GM19238 (cell line): Measurements from ENCODE around the gene PLBD2.
"Not testable (repeated sequence)": the region's sequence is repeated elsewhere in the genome, so short reads cannot be mapped to it uniquely, and the experiment has no call there.

ENCODE experiments used
- DNase-seq: peaks from one replicate; pipeline ENCODE4 v3.0.0; 2011; ENCODE audit warnings: low spot score; ENCODE audit not compliant: insufficient read length

PLBD2 gene

DNA sequence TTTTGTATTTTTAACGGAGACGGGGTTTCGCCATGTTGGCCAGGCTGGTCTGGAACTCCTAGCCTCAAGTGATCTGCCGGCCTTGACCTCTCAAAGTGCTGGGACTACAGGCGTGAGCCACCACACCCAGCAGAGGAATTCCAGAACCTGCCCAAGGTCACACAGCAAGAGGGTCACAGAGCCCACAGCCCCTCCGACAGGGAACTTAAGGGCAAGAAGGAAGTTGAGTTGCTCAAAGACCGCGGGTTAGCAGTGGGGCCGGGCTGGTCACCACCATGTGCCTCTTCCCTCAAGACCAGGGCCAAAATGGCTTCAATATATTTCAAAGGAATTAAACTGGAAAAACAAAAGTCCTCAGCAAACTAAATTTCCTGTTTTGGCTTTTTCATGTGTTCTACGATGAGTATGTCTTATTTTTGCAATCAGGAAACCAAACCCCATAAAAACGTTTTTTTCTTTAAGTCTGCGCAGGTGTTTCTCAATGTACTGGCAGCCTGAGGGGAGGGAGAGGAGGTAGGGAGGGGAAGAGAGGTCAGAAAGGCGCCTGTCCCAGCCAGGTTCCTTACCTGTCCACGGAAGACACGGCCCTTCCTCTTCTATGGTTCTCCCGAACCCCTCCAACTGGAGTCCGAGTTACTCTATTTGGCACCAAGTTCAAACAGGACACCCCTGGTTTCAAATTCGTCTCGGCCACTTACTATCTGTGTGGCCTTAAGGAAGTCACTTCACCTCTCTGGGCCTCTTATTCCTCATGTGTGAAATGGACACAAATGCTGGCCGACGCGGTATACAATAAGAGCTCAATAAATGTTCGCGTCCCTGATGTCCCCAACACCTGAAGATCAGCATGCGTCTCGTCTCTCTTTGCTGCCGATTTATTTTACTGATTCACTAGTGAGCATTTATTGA is 24.3 kb upstream of the PLBD2 start:
- DNase-seq: no peak

DNA sequence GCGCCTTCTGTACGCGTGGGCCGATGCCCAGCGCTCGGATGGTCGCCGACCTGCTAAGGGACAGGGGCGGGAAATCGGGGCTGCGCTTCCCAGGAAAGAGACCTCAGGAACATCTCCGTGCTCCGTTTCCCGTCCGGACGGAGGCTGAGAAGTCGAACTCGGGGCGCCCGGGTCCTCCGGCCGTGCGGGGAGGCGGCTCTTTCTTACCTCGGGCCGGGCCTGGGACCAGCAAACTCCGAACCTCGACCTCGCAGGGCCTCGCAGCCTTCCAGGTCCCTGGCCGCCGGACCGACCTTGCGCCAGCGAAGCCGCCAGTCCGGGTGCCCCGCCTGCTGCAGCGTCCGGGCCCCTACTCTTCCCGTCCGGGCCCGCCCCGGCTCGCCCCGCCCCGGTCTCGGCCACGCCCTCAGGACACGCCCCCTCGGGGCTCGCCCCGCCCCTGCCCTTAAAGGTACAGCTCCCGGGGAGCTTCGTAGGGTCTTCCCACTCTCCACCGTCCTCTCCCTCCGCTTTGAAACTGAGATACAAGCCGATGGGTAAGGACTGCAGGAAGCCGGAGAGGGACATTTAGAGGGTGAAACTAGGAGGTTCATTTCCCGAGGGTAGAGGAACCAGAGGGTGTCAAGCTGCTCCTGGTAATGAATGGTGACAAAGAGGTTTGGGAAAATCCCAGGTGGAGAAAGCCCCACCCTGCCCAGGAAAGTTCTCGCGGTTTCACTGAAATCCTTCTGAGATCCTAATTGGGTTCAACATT is 23.4 kb upstream of the PLBD2 start, which contains the start of gene SLC8B1:
Gene SLC8B1, minus strand, starts transcription at position 324 of the 754 bp plus-strand sequence. CDS start 2,231 bp downstream, outside the sequence.
- peak; percentile 86 for DNase-seq

DNA sequence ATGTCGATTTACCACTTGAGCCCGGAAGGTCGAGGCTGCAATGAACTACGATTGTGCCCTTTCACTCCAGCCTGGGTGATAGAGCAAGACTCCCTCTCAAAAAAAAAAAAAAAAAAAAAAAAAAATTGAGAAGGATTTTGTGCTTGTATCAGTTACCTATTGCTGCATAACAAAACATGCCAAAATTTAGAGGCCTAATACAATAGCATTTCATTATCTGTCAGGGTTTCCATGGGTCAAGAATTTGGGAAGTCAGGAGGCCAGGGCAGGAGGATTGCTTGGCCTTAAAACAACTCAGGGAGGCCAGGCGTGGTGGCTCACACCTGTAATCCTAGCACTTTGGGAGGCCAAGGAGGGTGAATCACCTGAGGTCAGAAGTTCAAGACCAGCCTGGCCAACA is 18.8 kb upstream of the PLBD2 start:
- no peak for DNase-seq

GRCh38 chr12:113340061-113340460 is 18.3 kb upstream of the PLBD2 start:
- no peak for DNase-seq

DNA sequence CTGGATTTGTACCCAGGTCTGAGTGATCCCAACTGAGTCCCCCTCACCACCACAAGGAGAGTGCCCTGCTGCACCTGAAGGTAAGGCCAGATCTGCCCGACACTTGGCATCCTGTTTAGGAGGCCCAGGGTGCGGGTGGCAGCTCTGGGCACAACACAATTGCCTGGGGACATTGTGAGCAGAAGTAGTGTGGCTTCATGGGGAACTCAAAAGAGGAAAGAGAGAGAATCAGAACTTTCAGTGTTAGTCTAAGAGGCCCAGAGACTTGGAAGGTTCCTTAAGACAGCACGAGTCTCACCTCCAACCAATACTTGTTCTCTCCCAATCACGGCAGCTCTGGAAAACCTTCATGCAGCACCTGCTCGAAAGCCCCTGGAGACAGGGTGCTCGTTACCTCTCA is 16.9 kb upstream of the PLBD2 start:
- no peak for DNase-seq

GRCh38 chr12:113345318-113345717 is 13.1 kb upstream of the PLBD2 start:
- no peak for DNase-seq

- DNase-seq: no peak
Measured at GRCh38 chr12:113346353-113346752, 12.0 kb upstream of the PLBD2 start.

DNA sequence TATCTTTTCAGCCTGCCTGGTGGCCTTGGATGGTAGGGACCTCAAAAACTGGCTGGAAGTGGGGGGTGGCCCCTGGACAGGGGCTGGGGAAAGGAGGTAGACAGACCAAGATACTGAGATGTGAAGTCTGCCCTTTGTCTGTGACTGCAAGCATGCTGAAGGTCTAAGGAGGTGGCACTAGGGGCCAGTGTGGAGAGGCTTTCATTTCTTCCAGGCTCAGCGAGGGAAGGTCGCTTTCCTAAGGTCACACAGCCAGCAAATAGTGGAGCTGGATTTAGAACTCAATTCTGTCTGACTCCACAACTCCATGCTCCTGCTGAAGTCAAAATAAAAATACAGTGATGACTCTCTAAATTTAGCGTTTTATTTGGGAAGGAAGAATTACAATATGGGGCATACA is 11.3 kb upstream of the PLBD2 start:
- DNase-seq: no peak

DNA sequence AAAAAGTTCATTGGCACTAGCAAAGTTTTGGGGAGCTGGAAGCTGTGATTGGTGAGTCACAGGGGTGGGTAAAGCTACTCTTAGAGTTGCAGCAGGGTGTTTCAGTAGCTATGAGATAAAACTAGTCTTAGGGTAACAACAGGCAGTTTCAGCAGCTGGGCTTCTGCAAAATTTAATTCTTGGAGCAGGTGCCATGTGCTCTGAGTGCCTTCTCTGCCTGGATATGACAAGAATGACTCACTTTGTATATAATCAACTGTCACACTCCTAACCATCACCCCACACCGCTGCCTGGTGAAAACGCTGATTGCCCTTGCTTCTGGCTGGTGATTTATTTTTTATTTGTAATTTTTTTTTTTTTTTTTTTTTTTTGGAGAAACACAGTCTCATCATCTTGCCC is 10.5 kb upstream of the PLBD2 start:
- no peak for DNase-seq

GRCh38 chr12:113348849-113349536 is 9.4 kb upstream of the PLBD2 start:
- no peak for DNase-seq

- DNase-seq: no peak
Measured at GRCh38 chr12:113351089-113351488, 7.3 kb upstream of the PLBD2 start.

- DNase-seq: not testable (repeated sequence)
Measured at GRCh38 chr12:113354192-113354591, 4.2 kb upstream of the PLBD2 start.

GRCh38 chr12:113359133-113359938 is 949 bp downstream of the PLBD2 start:
- no peak for DNase-seq

- DNase-seq: no peak
Measured at GRCh38 chr12:113359939-113360748, 1.8 kb downstream of the PLBD2 start.

GRCh38 chr12:113361574-113362370 is 3.4 kb downstream of the PLBD2 start:
- DNase-seq: no peak

GRCh38 chr12:113364698-113365097 is 6.3 kb downstream of the PLBD2 start:
- no peak for DNase-seq

DNA sequence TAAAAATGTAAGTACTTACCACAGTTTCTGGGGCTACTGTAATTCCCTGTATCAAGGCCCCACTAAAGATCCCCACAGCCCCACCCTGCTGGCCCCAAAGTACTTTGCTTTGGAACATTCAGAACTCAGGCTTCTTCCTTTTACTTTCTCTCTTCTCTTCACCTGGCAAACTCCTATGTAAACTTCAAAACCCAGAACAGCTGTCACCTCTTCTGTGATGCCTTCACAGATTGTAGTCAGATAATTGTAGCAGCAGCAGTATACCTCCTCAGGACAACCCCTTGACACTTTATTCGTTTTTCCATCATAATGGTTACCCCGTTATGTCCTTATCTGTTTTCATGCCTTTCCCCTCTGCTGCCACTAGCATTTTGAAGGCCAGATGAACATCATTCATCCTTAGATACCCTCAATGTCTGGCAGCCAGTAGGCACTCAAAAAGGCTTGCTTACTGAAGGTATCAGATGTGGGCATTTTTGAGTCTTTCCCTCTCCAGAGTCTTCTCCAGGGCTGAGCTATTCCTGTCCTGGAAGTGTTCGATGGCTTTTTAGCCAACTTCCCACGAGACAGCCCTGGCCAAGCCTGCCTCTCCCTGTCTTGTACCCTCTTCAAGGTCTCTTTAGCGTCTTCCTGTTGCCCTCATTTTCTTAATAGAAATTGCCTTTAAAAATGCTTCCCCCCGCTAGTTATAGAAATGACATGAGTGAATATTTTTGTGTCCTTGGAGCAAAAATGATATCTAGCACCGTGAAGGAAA is 7.4 kb downstream of the PLBD2 start:
- no peak for DNase-seq

DNA sequence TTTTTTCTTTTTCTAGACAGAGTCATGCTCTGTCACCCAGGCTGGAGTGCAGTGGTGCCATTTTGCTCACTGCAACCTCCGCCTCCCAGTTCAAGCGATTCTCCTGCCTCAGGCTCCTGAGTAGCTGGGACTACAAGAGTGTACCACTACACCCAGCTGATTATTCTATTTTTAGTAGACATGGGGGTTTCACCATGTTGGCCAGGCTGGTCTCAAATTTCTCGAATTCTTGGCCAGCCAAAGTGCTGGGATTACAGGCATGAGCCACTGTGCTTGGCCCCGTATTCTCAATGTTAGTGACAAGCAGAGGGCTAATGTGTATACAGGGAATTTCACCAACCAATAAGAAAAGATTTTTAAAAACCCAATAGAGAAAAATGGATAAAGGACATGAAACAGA is 8.4 kb downstream of the PLBD2 start:
- no peak for DNase-seq

DNA sequence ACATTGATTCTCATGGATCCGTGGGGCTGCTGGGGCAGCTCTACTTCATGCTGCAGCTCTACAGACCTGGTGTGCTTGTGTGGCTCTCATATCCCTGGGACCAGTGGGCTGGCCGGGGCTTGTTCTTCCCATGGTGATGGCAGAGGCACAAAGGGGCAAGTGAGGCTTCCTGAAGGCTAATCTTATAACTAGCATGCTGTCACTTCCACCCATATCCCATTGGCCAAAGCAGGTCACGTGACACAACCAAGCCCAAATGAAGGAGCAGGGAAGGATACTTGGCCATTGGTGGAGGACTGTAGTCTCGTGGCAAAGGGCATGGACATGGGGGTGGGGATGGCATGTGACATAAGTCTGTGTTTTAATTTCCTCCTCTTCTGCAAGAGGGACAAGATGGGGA is 9.9 kb downstream of the PLBD2 start:
- DNase-seq: no peak
